ENCODE data around the gene SHROOM4. TPM values are rescaled to one million over a fixed set of nuclear protein-coding genes. Genes with fewer than 3 reads are reported as not detected.

SHROOM4 gene
- total RNA-seq, 4 donors from 2014 or later, result 2.3 to 7.1 (median 3.2) TPM

DNA sequence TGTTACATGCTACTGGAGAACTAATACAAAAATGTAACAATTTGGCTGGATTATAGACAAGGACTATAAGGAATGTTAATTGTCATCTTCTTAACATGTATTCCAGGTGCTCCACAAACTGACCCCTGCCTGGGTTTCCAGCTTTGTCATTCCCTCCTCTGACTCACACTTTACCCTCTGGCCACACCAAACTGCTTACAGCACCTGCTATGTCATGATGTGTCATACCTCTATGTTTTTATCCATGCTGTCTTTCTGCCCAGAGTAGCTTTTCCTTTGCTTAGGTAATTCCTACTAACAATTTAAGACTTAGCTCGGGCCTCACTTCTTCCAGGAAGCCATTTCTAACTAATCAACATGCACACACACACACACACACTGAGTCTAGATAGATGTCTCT is 14.0 kb upstream of the SHROOM4 start:
- Histone ChIP-seq H3K9me3 (no peaks in the 10 kb centered on the region), H3K4me3 (no peak overlapping the region), H3K4me1 (no peaks in the 10 kb centered on the region), H3K36me3 (no peaks in the 10 kb centered on the region), H3K27ac (no peak overlapping the region), H3K27me3 (no peaks in the 10 kb centered on the region)
- WGBS, 2 donors (ENCODE audit: low coverage in 1 of 2), result 39% methylated on average over 1 of the region's 1 CpG; no CpG with 5 or more reads in 1 of the 2 donors
- no peak for DNase-seq
- in situ Hi-C loops (cut with MboI; ENCODE audit: low pct_ligation_motif_present in 1 of 4, low pct_unique_long_range_greater_than_20kb in 1 of 4, low sequenced_read_pairs in 3 of 4), result no loop called here
- no peak for TF ChIP-seq POLR2AphosphoS5 (IDR thresholded peaks at IDR 0.05)
- no peak for TF ChIP-seq POLR2A (IDR thresholded peaks at IDR 0.05)
- TF ChIP-seq EP300 (IDR thresholded peaks at IDR 0.05; ENCODE audit: low read depth), result no peak
- TF ChIP-seq, protein P1, sequence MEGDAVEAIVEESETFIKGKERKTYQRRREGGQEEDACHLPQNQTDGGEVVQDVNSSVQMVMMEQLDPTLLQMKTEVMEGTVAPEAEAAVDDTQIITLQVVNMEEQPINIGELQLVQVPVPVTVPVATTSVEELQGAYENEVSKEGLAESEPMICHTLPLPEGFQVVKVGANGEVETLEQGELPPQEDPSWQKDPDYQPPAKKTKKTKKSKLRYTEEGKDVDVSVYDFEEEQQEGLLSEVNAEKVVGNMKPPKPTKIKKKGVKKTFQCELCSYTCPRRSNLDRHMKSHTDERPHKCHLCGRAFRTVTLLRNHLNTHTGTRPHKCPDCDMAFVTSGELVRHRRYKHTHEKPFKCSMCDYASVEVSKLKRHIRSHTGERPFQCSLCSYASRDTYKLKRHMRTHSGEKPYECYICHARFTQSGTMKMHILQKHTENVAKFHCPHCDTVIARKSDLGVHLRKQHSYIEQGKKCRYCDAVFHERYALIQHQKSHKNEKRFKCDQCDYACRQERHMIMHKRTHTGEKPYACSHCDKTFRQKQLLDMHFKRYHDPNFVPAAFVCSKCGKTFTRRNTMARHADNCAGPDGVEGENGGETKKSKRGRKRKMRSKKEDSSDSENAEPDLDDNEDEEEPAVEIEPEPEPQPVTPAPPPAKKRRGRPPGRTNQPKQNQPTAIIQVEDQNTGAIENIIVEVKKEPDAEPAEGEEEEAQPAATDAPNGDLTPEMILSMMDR (IDR thresholded peaks at IDR 0.05), result no peak
- intact Hi-C loops (cut with DNase I; ENCODE audit: low total_unique reads), result no loop called here

DNA sequence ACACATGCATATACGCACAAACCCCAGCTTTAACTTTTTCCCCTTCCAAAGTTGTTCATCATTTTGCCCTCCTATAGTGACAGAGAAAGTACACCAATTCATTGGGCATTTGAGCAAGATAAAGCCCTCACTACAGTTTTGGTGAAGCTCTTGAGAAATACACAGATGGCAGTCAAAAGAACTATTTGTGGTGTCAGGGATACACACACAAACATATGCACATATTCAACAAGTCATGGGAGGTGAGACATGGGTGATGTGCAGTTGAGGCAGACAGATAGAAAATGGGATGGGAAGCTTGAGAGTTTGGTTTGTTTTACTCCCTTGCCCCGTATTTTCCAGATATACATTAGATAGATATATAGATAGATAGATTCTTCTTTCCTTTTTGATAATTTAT is 11.8 kb upstream of the SHROOM4 start:
- no peak for DNase-seq
- 75 to 92% methylated on average over 2 of the region's 2 CpGs for WGBS, 2 donors (ENCODE audit: low coverage in 1 of 2)
- Histone ChIP-seq H3K27me3 (no peaks in the 10 kb centered on the region), H3K9me3 (no peaks in the 10 kb centered on the region), H3K4me3 (no peak overlapping the region), H3K4me1 (no peaks in the 10 kb centered on the region), H3K36me3 (no peaks in the 10 kb centered on the region), H3K27ac (no peak overlapping the region)
- TF ChIP-seq POLR2A (IDR thresholded peaks at IDR 0.05) (no peak), POLR2AphosphoS5 (IDR thresholded peaks at IDR 0.05) (no peak)
- TF ChIP-seq, protein P1 (IDR thresholded peaks at IDR 0.05), result no peak
- in situ Hi-C loops (cut with MboI; ENCODE audit: low pct_ligation_motif_present in 1 of 4, low pct_unique_long_range_greater_than_20kb in 1 of 4, low sequenced_read_pairs in 3 of 4), result no loop called here
- intact Hi-C loops (cut with DNase I; ENCODE audit: low total_unique reads), result no loop called here

DNA sequence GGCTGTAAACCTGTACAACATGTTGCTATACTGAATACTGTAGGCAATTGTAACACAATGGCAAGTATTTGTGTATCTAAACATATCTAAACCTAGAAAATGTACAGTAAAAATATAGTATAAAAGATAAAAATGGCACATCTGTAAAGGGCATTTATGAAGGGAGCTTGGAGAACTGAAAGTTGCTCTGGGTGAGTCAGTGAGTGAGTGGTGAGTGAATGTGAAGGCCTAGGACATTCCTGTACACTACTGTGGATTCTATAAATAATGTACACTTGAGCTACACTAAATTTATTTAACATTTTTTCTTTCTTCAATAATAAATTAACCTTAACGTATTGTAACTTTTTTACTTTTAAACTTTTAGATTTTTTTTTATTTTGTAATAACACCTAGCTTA is 5.0 kb upstream of the SHROOM4 start:
- Histone ChIP-seq H3K9me3 (no peaks in the 10 kb centered on the region), H3K36me3 (no peaks in the 10 kb centered on the region), H3K4me1 (no peaks in the 10 kb centered on the region), H3K27ac (no peak overlapping the region), H3K4me3 (no peak overlapping the region), H3K27me3 (no peaks in the 10 kb centered on the region)
- DNase-seq, result no peak
- TF ChIP-seq EP300 (IDR thresholded peaks at IDR 0.05; ENCODE audit: low read depth) (no peak), POLR2A (IDR thresholded peaks at IDR 0.05) (no peak), POLR2AphosphoS5 (IDR thresholded peaks at IDR 0.05) (no peak)
- TF ChIP-seq, protein P1 (IDR thresholded peaks at IDR 0.05), result no peak
- 67% methylated on average over 1 of the region's 1 CpG; no CpG with 5 or more reads in 1 of the 2 donors for WGBS, 2 donors (ENCODE audit: low coverage in 1 of 2)
- intact Hi-C loops (cut with DNase I; ENCODE audit: low total_unique reads) (no loop called here), in situ Hi-C loops (cut with MboI; ENCODE audit: low pct_ligation_motif_present in 1 of 4, low pct_unique_long_range_greater_than_20kb in 1 of 4, low sequenced_read_pairs in 3 of 4) (no loop called here)

DNA sequence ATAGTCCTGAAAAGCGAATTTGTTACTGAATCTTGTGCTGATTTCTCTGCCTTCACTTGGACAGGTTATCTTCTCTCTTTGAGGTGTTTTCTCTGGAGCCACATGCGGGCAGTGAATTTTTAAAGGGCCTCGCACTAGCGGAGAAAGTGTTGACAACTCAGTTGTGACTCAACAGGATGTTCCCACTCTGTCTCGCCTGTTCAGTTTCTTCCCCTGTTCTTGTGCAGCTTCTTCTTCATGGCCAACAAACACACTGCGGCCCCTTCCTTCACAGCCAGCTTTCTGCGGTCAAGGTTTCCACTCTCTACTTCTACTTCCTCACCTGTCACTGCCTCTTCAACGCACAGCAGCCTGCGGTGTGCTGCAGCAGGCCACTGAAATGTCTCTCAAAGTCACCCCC is 1.1 kb upstream of the SHROOM4 start:
- intact Hi-C loops (cut with DNase I; ENCODE audit: low total_unique reads), result no loop called here
- H3K27me3 ChIP-seq, result no peaks in the 10 kb centered on the region
- no peak for DNase-seq
- in situ Hi-C loops (cut with MboI; ENCODE audit: low pct_ligation_motif_present in 1 of 4, low pct_unique_long_range_greater_than_20kb in 1 of 4, low sequenced_read_pairs in 3 of 4), result no loop called here
- 71% methylated on average over 9 of the region's 9 CpGs; no CpG with 5 or more reads in 1 of the 2 donors for WGBS, 2 donors (ENCODE audit: low coverage in 1 of 2)
- H3K4me3 ChIP-seq, result no peak overlapping the region
- TF ChIP-seq, protein P1 (IDR thresholded peaks at IDR 0.05), result no peak
- no peak for TF ChIP-seq POLR2AphosphoS5 (IDR thresholded peaks at IDR 0.05)
- TF ChIP-seq POLR2A (IDR thresholded peaks at IDR 0.05), result no peak
- H3K4me1 ChIP-seq, result no peaks in the 10 kb centered on the region
- H3K27ac ChIP-seq, result no peak overlapping the region
- no peaks in the 10 kb centered on the region for H3K36me3 ChIP-seq
- H3K9me3 ChIP-seq, result no peaks in the 10 kb centered on the region
